ENCODE data around the gene GPT2.

DNA sequence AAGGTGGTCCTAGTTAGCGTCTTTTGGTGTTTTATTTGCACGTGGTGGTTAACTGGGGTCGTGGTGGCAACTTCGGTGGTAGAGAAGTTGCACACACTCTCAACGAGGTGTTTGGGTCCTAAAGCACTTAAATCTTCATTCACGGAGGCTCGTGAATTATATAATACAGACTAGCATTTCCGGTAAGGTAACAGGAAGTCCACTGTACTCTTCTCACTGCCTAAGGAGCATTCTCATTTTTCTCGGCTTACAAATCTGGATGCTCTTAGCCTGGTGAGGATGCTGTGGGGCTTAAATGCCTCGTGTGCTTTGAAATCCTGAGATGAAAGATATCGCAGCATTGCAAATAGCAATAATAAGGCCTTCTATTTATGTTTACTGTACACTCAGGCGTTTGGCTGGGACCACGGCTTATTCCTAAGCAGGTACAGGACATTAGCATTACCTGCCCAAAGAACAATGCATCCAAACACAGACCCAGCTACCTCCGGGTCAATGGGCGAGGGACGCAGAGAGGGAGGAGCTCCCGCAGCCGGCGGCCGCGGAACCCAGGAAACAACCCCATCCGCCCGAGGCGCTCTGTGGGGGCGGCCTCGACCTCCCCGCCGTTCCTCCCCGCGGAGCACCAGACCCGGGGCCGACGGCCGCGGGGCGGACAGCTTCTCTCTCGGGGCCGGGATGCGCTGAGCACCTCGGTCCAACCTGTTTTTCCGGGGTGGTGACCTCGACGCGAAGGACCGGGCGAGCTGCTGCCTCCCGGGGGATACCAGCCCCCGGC, 88.5 kb downstream of the GPT2 start:
- TF ChIP-seq CTCF (conservative IDR thresholded peaks at IDR 0.05; ENCODE audit: low read depth, low read length) (no peak), EZH2phosphoT487 (IDR thresholded peaks at IDR 0.05; ENCODE audit: borderline replicate concordance, low read length) (no peak)

Measured in PC-3 (cell line).